GM21447 (cell line): ENCODE data around the gene IRF2BP1.

Experiments
- ATAC-seq: cut with Tn5 transposase; IDR thresholded peaks from one replicate; pipeline ENCODE4 v1.9.1; 2021; ENCODE audit not compliant: unreplicated experiment

The IRF2BP1 gene

GRCh38 chr19:45885556-45886426 is at the start of gene IRF2BP1:
Gene IRF2BP1, minus strand, starts transcription at chr19:45886141. Its CDS starts 367 bp downstream, at chr19:45885774.
- peak; percentile 45 for ATAC-seq

- ATAC-seq, result no peak
Observed at GRCh38 chr19:45935267-45935666, 49.3 kb upstream of the IRF2BP1 start.

- ATAC-seq, result no peak
Observed at GRCh38 chr19:45934551-45935230, 48.8 kb upstream of the IRF2BP1 start.

- ATAC-seq, result no peak
Observed at GRCh38 chr19:45933759-45934158, 47.8 kb upstream of the IRF2BP1 start.

- no peak for ATAC-seq
Observed at GRCh38 chr19:45931055-45931454, 45.1 kb upstream of the IRF2BP1 start.

GRCh38 chr19:45929247-45929646 is 43.3 kb upstream of the IRF2BP1 start:
- no peak for ATAC-seq

DNA sequence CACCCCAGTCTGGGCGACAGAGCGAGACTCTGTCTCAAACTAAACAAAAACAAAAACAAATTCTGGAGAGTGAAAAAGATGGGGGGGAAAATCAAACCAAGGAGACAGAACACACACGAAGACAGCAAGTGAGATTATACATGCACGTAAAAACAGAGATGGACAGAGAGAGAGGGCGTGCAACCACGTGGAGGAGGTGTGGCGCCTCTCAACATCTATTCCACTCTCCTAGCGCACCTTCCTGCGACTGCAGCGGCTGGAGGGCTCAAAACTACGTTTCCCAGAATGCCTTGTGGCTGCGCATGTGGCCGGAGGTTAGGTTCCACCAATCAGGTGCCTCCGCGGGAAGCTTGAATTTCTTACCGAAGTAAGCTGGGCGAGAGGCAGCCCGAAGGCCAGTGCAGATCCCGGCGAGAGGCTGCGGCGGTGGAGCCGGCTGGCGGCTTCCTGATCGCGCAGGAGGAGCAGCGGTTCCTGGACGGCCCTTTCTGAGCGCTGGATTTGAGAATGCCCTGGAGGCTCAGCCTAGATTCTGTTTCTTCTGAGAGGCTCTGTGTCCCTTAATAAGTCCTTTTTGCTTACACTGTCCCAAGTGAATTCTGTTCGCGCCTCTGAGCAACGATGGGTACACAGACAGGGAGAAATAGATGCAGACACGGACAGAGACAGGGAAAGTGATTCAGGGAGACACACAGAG is 41.8 kb upstream of the IRF2BP1 start:
- ATAC-seq, result peak; percentile 70

DNA sequence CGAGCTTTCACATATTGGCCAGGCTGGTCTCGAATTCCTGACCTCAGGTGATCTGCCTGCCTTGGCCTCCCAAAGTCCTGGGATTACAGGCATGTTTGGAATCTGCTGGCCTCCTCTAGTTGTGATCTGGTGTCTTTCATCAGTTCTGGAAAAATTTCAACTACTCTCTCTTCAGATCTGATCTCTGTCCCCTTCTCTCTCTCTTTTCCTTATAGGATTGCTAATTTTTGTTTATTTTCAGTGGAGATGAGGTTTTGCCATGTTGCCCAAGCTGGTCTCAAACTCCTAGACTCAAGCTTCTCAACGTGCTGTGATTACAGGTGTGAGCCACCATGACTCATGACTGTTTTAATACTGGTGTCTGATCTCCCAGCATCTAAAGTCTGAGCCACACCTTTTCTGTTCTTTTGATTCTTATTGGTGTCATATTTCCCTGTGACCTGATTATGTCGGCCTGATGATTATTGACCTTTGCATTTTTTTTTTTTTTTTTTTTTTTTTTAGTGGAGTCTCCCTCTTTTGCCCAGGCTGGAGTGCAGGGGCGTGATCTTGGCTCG is 39.0 kb upstream of the IRF2BP1 start:
- no peak for ATAC-seq

DNA sequence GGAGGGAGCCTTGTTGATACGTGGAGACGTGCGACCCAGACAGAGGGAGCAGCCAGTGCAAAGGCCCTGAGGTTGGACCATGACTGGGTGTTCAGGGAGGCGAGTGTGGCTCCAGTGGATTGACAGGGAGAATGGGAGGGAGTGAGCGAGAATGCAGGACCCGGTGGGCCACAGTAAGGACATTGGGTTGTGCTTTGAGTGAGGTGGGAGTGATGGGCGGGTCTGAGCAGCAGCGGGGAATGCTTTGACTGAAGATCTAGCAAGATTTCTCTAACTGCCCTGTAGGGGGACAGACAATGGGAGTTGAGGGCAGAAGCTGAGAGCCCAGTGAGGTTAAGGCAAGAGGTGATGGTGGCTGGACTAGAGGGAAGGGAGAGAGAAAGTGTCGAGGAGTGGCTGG is 36.3 kb upstream of the IRF2BP1 start:
- ATAC-seq, result no peak

- ATAC-seq, result no peak
Observed at GRCh38 chr19:45920458-45920857, 34.5 kb upstream of the IRF2BP1 start.

DNA sequence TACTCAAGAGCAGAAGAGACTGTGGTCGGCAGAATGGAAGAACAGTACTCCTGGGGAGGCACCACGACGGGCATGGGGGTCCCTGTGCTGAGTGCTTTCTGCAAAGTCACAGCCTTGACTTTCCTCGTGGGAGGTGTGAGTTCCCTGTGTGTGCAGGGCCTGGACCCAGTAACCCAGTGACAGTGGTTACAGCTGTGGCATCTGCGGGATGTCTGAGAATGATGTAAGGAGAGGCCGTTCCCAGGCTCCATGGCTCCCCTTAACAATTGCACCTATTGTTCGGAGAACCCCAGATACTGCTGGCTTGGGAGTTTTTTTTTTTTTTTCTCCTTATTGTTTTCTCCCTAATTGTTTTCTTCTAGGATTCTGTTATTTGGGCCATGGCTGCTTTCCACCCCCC is 33.7 kb upstream of the IRF2BP1 start:
- ATAC-seq, result no peak

DNA sequence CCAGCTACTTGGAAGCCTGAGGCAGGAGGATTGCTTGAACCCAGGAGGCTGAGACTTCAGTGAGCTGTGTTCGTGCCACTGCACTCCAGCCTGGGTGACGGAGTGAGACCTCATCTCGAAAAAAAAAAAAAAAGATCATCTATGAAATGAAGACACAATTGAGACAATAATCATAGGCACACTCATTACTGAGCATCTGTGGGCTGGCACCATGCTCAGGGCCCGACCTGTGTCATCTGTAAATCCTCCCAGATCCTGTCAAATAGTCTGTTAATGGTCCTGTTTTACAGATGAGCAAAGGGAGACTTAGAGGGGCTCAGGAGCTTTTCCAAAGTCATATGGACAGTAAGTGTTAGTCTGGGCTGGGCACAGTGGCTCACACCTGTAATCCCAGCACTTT is 32.8 kb upstream of the IRF2BP1 start:
- no peak for ATAC-seq

GRCh38 chr19:45917421-45918091 is 31.6 kb upstream of the IRF2BP1 start:
- no peak for ATAC-seq

DNA sequence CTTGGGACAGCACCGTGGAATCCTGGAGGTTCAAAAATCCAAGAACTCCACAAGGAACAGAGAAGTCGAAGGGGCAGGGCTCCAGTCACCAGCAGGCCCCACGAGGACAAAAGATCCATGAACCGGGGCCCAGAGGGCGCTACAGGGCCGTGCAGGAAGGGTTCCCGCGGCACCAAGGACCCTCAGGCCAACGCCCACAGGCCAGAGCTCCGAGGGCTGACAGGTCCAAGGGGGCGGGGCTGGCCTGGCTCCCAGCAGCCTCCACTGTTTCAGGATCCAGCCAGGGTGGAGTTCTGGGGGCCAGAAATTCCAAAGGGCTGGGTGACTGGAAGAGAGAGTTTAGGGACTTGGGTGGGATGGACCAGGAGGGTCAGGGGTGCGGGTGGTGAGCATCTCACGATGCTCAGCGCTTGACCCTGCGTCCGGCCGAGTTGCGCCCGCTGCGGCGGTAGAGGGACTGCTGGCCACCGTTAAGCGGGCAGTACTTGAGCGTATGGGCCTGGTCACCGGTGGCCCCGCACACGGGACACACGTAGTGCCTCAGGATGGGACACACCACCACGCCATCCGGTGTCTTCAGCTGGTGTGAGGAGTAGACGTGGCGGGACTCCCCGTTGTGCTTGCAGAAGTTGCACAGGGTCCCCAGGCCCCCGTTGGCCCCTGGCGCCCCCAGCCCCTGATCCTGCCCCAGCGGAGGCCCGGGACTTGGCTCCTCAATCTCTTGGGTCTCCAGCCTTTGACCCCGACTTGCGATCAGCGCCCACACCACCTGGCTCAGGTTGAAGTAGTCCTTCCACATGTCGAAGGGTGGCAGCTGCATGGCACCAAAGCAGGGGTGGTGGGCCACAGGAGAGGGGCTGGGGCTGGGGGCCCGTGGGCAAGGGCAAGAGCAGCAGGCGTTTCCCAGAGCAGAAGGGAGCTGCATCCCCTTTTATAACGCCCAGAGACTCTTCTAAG is 28.2 kb upstream of the IRF2BP1 start, which contains the start of gene NANOS2:
TSS of gene NANOS2 (minus strand) at position 905 of the 957 bp plus-strand sequence. CDS start at position 820, 85 bp downstream.
- no peak for ATAC-seq

- ATAC-seq, result no peak
Observed at GRCh38 chr19:45911291-45911690, 25.4 kb upstream of the IRF2BP1 start.

DNA sequence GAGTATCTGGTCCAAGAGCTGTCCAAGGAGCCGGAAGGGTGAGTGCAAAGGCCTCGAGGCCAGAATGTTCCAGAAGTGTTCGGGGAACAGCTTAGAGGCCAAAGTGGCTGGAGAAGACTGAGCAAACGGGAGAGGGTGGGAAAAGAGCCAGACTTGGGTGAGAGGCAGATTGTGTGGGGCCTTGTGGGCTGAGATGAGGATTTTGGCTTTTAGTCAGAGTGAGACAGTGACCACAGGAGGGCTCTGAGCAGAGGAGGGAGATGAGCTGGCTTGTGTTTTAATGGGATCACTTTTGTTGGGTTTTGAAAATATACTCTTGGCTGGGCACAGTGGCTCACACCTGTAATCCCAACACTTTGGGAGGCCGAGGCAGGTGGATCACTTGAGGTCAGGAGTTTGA is 23.0 kb upstream of the IRF2BP1 start:
- no peak for ATAC-seq

GRCh38 chr19:45906221-45906620 is 20.3 kb upstream of the IRF2BP1 start:
- no peak for ATAC-seq

DNA sequence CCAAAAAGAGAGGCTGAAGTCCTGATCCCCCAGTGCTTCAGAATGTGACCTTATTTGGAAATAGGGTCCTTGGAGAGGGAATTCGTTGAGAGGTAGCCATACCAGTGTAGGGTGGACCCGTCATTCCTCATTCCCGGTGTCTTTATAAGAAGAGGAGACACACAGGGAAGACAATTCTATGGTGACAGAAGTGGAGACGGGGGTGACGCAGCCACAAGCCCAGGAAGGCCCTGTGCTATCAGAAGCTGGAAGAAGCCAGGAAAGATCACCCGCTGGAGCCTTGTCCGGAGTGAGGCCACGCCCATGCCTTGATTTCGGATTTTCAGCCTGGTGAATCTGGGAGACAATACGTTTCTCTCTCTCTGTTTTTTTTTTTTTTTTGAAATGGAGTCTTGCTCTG is 19.1 kb upstream of the IRF2BP1 start:
- ATAC-seq, result no peak
